ENCODE measurements around the gene SH3PXD2A.
"Not testable (repeated sequence)": the region's sequence is repeated elsewhere in the genome, so short reads cannot be mapped to it uniquely, and the experiment has no call there.

Gene SH3PXD2A

DNA sequence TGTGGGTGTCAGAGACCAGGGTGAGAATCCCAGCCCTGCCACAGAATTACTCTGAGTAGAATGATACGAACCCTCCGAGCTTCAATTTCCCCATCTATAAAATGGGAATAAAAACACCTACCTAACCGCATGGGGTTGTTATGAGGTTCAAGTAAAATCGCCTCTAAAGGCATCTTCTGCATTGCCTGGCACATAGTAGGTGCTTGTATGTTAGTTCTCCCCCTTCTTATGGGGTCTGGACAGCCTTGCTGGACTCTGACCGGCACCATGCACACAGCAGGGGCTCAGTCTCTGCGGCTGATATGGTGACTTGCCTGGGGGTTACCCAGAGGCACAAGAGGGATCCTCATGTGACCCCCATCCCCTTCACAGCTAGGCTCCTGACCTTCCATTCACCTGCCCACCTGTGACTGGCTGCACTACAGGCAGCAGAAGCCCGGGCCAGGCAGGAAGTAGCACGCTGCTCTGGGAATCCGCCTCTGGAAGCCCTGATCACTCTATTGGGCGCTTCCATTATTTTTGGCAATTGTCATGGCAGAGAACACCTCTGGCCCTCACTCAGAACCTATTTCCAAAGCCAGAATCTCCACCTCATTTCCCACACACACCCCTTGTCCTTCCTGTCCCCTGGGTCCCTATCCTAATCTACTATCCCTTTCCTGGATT lies 6.0 kb downstream of the SH3PXD2A start:
- no peak for DNase-seq (ENCODE audit: low read depth)

DNA sequence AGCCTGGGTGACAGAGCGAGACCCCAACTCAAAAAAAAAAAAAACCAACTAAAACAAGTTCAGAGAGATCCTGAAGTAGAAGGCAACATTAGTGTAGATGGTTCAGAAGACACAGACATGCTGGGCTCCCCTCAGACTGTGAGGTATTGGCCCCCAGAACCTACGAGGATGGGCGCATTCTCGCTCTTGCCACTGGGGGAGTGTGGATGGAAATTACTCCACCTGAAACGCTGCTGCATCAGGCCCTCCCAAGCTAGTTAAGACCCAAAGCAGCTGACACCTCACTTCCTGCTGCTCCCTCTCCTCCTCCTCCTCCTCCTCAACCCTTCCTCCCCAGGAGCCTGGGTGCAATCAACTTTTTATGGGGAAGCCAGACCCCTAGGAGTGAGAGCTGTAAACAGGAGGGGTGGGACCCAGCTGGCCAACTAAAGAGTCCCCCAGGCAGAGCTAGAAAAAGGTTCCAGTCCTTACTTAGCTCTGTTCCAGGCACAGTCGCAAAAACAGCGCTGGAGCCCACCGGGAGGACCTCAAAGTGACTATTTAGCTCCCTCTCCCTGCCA lies 7.4 kb downstream of the SH3PXD2A start:
- no peak for DNase-seq (ENCODE audit: low read depth)

DNA sequence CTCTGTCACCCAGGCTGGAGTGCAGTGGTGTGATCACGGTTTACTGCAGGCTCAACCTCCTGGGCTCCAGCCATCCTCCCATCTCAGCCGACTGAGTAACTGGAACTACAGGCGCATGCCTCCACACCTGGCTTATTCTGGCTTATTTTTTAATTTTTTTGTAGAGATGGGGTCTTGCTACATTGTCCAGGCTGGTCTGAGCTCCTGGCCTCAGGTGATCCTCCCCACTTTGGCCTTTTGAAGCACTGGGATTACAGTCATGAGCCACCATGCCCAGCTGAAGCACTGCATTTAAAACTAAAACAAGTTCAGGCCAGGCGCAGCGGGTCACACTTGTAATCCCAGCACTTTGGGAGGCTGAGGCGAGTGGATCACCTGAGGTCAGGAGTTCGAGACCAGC lies 8.0 kb downstream of the SH3PXD2A start:
- DNase-seq (ENCODE audit: low read depth), result no peak

DNA sequence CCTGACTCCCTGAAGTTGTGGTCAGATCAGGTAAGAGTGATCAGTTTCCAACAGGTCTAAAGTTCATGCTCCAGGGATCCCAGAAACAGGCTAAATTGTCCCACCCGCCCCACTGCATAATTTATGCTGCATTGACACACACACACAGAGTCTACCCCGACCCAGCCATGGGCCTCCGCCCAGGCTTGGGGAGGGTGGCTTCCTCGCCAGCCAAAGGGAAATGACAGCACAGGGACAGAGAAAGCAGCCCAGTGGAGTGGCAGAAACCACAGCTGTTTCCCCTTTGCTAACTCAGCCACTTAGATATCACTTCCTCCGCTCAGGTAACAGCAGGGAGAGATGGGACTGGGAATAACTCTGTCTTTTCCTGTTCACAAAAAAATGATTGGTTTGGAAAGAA lies 9.4 kb downstream of the SH3PXD2A start:
- no peak for DNase-seq (ENCODE audit: low read depth)

DNA sequence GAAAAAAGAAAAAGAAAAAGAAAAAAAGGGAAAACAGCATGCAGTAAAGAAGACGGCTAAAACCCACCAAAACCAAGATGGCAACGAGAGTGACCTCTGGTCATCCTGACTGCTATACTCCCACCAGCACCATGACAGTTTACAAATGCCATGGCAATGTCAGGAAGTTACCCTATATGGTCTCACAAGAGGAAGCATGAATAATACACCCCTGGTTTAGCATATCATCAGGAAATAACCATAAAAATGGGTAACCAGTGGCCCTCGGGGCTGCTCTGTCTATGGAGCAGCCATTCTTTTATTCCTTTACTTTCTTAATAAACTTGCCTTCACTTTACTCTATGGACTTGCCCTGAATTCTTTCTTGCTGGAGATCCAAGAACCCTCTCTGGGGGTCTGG lies 10.0 kb downstream of the SH3PXD2A start:
- not testable (repeated sequence) for DNase-seq (ENCODE audit: low read depth)

DNA sequence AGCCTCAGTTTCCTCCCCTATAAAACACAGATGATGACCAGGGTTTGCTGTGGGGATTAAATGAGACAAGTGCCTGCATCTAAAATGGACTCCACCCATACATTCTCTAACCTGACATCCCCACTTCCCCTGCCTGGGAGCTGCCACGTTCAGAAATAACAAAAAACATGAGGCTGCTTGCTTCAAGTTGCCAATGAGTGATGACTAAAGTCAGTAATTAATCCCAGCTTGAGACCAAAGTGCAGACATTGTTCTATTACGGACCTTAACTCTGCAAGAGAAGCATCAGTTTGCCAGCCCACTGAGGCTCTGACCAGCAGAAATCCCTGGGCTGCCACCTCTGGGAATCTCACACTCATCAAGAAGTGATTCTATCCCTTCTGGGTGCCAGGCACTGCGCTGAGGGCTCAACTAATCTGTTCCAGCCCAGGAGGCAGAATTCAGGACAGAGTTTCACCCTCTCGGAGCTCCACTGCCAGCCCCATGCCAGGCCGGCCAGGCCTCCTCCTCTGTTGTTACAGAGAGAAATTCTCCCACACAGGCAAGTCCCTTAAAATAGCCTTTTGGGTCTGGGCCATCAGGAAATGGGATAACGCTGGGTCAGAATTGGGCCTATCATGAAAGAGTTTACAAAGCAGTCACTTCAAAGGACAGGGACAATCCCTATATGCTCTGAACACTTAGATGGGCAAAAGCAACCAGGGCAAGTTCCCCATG lies 11.4 kb downstream of the SH3PXD2A start:
- DNase-seq (ENCODE audit: low read depth), result peak; percentile 67

DNA sequence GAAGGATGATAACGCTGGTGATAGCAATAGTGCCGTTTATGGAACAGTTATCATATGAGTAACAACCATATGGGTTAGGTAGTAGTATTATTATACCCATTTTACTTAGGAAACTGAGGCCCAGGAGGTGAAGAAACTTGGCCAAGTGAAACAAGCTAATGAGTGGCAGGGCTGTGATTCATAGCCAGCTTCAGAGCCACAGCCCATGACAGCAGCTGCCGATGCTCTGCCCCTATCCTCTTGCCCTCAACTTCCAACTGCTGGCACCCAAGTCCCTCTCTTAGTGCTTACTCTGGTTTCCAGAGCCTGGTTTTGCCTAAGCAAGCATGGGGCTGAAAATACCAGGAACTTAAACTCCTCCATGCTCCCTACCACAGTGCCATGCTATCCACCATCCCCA lies 12.3 kb downstream of the SH3PXD2A start:
- no peak for DNase-seq (ENCODE audit: low read depth)

DNA sequence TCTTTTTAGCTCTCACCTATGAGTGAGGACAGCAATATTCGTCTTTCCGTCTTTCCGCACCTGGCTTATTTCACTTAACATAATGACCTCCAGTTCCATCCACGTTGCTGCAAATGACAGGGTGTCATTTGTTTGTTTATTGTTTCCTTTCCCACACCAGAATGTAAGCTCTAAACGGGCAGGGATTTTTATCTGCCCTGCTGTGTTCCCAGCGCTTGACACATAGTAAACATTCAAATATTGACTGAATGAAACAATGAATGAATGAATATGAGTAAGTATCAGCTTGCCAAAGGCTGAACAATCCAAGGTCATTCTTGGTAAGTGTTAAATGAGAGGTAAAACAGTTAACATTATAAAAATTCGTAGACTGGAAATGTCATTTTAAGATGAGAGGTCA lies 12.8 kb downstream of the SH3PXD2A start:
- DNase-seq (ENCODE audit: low read depth), result no peak

DNA sequence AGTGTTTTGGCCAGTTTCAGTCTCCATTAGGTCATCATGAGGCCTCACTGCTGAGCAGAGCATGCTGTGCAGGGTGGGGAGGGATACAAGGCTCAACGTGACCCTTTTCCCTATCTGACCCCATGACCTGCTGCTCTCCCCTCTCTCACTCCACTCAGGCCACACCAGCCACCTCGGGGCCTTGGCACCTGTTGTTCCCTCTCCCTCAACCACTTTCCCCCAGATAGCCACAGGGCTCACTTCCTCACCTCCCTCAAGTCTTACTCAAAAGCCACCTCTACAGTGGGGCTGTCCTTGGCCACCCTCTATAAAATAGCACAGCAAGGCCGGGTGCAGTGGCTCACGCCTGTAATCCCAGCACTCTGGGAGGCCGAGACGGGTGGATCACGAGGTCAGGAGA lies 13.9 kb downstream of the SH3PXD2A start:
- no peak for DNase-seq (ENCODE audit: low read depth)

DNA sequence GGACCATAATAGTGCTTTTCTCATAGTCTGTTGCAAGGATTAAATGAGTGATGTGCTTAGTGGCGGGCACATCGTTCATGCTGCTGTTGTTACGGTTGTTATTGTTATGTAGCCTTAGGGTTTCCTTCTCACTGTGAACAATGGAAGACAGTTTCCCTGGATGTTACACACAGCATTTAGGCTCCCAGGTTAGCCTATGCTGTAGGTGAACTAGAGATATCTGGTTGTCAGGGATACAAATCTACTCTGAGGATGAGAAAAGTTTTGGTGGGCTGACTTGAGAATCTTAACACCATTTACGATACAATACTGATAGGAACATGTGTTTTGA lies 14.7 kb downstream of the SH3PXD2A start:
- DNase-seq (ENCODE audit: low read depth), result no peak

DNA sequence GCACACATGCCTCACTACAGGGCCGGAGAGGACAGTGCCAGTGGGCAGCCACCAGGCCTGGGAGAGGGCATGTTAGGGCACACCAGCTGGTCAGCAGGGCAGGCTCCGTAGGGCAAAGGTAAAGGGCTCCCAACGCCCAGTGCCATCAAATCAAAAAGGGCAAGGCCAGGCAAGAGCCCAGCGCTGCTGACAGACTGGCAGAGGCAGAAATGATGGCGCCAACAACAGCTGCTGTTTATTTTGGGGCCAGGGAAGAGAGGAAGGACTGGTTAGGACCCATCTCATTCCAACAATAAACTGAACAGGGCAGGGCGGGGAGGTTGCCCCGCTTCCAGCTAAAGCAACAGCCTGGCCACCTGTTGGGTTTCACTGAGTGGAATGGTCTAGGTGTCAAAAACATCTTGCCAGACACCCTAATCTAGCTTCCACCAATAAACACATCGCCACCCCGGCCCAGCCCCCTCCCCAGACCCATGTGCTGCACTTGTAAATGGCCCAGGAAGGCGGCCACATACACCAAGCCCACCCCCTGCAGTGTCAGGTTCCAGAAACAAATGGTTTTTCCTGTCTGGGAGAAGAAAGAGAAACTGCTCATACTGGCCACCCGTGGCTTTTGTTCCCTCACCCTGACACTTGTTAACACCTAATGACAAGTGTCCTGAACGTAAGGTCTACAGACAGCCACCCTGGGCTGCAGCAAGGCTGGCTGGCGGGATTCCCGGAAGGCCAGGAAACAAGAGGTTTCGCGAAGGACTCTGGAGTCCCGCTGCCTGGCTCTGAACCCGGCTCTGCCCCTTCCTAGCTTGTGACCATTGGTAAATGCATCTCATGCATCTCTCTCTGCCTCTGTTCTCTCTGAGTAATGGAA lies 15.3 kb downstream of the SH3PXD2A start:
- no peak for DNase-seq (ENCODE audit: low read depth)

DNA sequence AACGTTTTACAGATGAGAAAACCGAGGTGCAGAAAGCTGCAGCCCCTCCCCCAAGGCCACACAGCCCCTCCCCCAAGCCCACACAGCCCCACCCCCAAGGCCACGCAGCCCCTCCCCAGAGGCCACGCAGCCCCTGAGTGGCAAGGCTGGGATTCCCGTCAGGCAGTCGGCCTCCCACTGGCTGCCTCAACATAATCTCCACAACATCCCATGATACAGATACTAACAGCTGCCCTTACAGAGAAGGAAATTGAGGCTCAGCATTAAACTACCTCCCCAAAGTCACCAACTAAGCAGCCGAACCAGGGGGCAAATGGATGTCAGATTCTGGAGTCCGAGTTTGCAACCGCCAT lies 15.9 kb downstream of the SH3PXD2A start:
- DNase-seq (ENCODE audit: low read depth), result no peak

DNA sequence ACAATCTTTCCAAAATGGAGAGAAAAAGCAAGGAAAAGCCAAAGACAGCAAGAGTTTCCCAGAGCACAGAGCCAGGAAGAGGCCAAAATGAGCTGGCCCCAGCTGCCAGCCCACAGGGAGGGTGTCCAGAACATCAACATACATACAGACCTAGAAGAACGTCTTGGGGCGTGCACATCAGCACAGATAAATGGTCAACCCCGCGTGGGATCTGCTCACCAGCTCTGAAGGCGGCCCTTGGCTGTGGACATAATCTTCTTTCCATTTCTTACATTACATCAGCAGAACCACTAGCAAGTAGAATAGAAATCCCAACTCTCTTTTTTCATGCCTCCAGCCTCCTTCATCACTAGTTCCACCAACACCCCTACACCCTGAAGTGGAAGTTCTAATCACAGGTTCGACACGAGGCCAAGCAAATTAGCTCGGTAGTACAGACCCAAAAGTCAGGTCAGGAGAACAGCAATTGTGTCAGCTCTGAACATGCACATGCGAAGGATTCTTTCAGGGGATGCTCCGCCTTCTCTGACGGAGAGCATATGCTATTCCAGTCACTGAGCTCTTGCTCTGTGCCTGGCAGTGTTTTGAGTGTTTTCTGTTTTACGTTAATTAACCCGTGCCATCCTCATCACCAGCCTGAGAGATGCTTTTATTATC lies 16.4 kb downstream of the SH3PXD2A start:
- DNase-seq (ENCODE audit: low read depth), result no peak

DNA sequence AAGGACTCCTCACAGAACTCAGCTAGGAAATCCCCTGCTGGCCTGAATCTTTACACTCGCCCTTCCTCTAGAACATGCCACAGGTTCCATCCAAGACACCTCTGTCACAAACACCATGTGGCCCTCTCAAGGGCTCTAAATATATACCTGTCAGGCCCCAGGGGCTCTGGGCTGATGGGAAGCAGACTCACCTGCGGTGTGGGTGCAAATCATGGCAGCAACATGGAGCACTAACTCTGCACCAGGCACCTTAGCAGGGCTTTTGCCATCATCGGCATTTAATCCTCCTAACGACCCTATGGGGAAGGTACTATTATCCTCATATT lies 17.3 kb downstream of the SH3PXD2A start:
- DNase-seq (ENCODE audit: low read depth), result no peak

DNA sequence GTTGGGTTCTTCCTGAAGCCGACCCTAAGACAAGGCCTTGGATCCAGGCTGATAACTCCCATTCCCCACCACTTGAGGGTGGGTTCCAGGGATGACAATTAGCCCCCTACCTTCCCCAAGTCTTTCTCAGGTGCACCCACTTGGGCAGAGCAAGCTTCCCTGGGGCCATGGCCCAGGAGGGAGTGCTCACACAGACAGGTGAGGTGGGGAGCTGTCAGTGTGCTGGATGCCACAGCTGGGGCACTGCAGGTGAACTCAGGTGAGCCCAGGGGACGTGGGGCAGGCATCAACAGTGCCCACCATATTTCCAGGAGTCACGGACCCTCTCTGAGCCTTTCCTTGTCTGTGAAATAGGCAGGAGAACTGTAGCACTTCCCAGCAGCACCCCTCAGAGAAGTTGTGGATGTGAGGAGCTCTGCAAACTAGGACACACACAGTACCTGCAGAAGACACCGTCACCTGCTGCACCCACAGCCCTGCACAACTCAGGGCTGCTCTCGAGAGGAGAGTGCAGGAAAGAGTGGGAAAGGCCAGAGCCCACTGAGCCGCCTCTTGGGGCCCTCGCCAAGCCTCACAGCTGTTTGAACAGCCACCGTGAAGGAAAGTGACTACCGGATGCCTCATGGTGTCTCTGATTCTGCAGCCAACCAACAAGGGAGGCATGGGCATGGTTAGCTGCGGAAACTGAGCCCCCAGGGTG lies 17.9 kb downstream of the SH3PXD2A start:
- no peak for DNase-seq (ENCODE audit: low read depth)

DNA sequence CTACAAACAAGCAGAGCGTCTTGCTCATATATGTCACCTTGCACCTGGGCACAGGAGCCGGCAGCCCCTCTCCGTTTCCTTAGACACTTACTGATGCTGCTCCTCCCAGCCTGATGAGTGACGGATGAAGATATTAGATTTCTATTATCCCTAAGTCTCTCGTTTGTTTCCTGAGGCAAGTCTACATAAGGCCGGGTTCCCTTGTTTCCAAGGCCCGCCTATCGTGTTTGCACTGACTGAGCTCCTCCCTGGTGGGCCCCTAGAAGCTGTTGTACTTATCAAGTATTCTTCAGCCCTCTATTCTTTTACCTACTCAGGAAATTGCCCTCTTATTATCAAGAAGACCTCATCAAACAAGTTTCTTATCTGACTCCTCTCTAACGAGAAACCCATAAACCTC lies 18.5 kb downstream of the SH3PXD2A start:
- DNase-seq (ENCODE audit: low read depth), result no peak

DNA sequence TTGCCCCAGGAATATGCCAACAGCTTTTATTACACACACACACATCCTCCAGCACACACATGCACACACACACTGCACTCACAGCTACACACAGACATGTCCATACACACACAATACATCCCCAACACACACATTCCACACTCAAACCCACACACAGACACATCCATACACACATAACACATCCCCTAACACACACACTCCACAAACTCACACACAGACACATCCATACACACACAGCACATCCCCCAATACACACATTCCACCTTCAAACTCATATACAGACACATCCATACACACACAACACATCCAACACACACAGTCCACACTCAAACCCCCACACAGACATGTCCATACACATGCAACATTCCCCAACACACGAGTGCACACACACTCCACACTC lies 19.1 kb downstream of the SH3PXD2A start:
- DNase-seq (ENCODE audit: low read depth), result no peak

DNA sequence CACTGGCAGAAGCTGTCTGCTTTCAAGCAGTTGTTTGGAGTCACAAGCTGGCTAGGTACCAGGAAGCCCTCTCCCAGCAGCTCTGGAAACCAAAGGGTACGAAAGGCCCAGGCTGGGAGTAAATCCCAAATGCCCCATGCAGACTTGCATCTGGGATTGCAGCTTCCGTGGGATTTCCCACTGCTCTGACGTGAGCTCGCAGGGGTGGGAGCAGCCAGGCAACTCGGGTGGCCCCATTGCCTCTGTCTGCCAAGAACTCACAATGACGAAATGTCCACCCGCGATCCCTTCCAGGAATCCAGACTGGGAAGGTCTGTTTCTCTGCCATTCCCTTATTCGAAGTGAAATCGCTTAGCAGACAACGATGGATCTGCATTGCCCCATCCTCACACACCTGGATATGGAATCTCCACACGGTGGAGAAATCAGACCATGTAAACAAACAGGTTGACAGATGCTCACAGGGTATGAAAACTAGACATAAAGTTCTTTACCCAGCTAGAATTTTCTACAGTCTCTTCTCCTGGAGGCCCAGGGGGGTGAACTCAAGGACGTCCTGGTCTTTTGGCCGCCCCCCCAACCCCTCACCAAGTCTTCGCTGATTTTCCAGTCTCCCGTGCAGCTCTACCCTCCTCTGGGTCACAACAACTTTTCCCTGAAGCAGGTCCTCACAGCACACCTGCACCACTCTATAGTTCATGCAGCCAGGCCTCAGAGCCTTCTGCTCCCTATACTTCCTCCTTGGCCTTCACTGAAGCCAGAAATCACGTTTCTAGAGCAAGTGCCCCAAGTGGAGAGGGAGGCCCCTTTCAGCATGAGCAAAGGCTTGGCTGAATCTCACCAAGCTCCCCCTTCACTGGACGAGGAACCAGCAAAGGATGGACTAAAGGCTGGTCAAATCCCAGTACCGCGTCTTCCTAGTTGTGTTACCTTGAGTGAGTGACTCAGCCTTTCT lies 20.0 kb downstream of the SH3PXD2A start:
- DNase-seq (ENCODE audit: low read depth), result peak; percentile 27

DNA sequence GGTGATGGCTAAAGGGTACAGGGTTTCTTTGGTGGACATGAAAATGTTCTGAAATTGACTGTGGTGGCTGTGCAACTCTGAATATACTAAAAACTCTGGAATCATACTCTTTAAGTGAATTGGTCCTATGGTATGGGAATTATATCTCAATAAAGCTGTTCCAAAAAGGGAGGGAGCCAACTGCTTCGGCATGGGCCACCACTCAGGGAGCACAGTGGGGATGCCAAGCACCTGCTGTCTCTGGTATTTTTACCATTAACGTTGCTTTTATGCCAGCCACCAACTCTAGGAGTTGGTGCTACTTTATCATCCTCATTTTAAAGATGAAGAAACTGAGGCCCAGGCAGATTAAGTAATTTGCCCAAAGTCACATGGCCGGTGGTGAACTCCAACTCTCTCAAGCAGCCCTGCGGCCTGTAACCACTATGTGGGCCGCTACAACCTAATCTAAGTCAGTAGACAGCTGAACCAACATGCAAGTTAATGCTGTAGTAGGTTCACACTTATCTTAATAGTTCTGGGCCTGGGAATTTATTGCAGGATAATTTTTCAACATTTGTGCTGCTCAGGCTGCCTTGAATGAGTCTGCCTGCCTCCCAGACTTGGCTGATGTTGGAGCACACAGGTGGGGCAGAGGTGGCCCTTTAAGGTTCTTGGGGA lies 20.8 kb downstream of the SH3PXD2A start:
- DNase-seq (ENCODE audit: low read depth), result no peak

DNA sequence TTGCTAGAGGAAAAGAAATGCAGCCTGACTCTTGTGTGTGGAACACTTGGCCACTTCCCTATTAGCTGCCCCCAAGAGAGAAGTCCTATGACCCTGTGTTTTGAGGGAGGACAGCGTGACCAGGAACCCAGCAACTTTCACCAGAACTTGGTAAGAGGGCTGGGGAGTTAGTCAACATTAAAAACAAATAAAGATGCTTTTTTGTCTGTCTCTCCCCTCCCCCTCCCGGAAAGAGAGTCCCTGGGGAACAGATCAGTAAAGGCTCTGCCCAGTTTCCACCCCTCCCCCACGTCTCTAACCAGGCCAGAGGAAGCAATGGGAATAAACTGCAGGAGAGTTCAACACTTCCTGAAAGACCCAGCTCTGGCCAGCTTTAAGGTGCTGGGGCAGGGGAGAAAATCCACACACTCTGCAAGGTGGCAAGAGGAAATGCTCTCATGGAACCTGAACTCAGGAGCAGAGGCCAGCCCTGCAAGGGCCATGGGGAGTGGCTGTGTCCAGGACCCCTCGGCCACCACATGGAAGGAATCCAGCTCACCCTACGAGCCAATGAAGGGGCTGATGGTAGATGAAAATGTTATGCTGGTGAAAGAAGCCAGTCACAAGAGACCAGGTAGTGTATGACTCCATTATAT lies 21.5 kb downstream of the SH3PXD2A start:
- peak; percentile 20 for DNase-seq (ENCODE audit: low read depth)

Data from fibroblast of the conjunctiva (primary cell).